Measurements from ENCODE around the gene ZFP82. TPM values are rescaled to one million over a fixed set of nuclear protein-coding genes. Genes with fewer than 3 reads are reported as not detected.

Gene ZFP82
- total RNA-seq = 3.8 and 7.8 TPM in 2 replicates

DNA sequence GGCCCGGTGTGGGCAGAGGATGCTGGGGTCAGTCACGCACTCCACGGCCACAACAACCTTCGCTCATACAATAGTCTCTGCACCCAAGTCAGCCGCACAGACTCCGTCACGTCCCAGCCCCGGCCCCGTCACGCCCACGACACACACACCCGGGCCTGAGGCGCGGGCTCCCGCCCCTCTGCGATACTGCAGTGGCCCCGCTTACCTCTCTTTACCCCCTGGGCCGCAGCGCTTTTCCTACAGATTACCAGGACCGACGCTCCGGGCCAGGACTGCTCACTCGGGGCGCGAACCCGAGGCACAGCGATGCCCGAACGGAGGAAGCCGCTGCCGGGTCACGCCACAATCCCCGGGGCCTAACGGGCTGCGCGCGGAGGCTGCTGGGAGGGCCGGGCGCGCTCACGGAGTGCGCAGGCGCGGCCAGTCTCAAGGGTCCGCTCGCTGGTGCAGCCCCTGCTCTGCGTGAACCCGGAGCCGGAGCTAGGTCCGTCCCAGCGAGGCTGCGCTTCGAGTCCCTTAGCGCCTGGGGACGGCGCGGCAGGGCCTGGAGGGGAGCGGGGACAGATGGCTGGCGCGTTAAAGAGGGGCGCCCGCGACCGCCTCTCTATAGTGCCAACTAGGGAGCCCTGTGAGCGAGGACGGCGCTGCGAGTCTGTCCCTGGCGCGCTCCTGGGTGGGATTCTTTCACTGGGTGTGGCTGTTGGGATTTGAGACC, at the start of gene ZFP82:
ZFP82 (minus strand) TSS at position 358 of the 715 bp plus-strand sequence. CDS start 8,855 bp downstream, outside the sequence.

GRCh38 chr19:36378625-36379509, 39.6 kb downstream of the ZFP82 start, which contains the start of gene ZFP14:
Gene ZFP14, minus strand, starts transcription at chr19:36379201. Its CDS starts 11,309 bp downstream, at chr19:36367892.

Other genes with a start within 250 kb of the ZFP82 start
- 7.2 and 8.7 TPM in 2 replicates for gene ZNF565, start 204.0 kb downstream of the ZFP82 start, total RNA-seq
- 184 and 199 TPM in 2 replicates for gene ZNF146, start 203.5 kb downstream of the ZFP82 start, total RNA-seq
- 1.7 and 2.8 TPM in 2 replicates for gene ZFP14, start 39.4 kb downstream of the ZFP82 start, total RNA-seq
- 5.5 and 12.9 TPM in 2 replicates for gene ZNF566, start 70.9 kb upstream of the ZFP82 start, total RNA-seq
- gene ZNF260, start 109.6 kb upstream of the ZFP82 start, total RNA-seq = 16.4 and 24.0 TPM in 2 replicates
- 9.9 and 14.4 TPM in 2 replicates for gene ZNF529, start 154.6 kb upstream of the ZFP82 start, total RNA-seq
- 4.1 and 5.8 TPM in 2 replicates for gene ZNF382, start 186.7 kb upstream of the ZFP82 start, total RNA-seq
- gene ZNF461, start 248.2 kb upstream of the ZFP82 start, total RNA-seq = 11.6 and 13.7 TPM in 2 replicates

Data from nasal cavity respiratory epithelium epithelial cell of viscerocranial mucosa (primary cell).